ENCODE measurements around the gene GPBAR1. TPM values are rescaled to one million over a fixed set of nuclear protein-coding genes. Genes with fewer than 3 reads are reported as not detected.

The GPBAR1 gene
- total RNA-seq, 1 experiment from 2014 or later = 1.1 TPM

DNA sequence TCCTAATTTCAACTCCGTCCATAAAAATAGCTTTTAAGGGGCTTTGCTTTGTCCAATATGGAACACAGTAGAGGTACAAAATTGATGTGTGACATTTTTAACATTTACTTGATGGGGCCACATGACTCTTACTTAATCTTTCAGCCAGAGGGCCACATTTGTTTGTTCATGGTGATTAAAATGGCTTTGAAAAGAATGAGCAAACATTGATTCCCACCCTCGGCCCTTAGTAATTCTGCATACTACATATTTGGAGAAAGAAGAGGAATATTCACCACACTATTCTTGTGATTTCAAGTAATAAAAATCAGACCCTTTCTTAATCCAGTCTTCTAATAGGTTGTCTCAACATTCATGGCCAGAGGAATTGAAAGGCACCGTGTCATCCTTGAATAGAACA, 26.3 kb upstream of the GPBAR1 start:
- TF ChIP-seq, protein P1, sequence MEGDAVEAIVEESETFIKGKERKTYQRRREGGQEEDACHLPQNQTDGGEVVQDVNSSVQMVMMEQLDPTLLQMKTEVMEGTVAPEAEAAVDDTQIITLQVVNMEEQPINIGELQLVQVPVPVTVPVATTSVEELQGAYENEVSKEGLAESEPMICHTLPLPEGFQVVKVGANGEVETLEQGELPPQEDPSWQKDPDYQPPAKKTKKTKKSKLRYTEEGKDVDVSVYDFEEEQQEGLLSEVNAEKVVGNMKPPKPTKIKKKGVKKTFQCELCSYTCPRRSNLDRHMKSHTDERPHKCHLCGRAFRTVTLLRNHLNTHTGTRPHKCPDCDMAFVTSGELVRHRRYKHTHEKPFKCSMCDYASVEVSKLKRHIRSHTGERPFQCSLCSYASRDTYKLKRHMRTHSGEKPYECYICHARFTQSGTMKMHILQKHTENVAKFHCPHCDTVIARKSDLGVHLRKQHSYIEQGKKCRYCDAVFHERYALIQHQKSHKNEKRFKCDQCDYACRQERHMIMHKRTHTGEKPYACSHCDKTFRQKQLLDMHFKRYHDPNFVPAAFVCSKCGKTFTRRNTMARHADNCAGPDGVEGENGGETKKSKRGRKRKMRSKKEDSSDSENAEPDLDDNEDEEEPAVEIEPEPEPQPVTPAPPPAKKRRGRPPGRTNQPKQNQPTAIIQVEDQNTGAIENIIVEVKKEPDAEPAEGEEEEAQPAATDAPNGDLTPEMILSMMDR (IDR thresholded peaks at IDR 0.05; ENCODE audit: unreplicated experiment) = no peak
- Mint-ChIP-seq H3K4me1 (ENCODE audit: low read depth, unreplicated experiment) (peaks cover 36% of the 10 kb centered on the region), H3K27ac (ENCODE audit: unreplicated experiment) (no peak overlapping the region), H3K27me3 (ENCODE audit: unreplicated experiment) (no peaks in the 10 kb centered on the region), H3K9me3 (ENCODE audit: low read depth, unreplicated experiment) (no peaks in the 10 kb centered on the region), H3K36me3 (ENCODE audit: insufficient read depth, unreplicated experiment) (peaks cover 95% of the 10 kb centered on the region), H3K4me3 (ENCODE audit: low read depth, unreplicated experiment) (no peak overlapping the region)
- CTCF ChIA-PET = no interaction called here
- intact Hi-C loops (cut with micrococcal nuclease; ENCODE audit: unreplicated experiment) = no loop called here
- DNase-seq = no peak
- TSS peak; percentile 2 for BruUV-seq (replicated peaks)

DNA sequence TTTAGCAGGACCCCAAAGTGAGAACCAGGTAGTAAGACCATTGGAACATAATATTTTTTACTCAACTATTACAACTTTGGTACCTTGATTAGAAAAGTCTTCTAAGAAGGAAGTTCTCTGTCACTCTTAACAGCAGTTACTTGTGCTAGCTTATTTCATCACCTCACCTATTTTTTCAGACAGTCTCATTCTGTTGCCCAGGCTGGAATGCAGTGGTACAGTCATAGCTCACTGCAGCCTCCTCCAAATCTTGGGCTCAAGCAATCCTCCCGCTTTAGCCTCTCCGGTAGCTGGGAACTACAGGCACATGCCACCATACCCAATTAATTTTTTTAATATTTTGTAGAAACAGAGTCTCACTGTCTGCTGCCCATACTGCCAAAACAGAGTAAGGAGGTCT, 25.8 kb upstream of the GPBAR1 start:
- TF ChIP-seq, protein P1 (IDR thresholded peaks at IDR 0.05; ENCODE audit: unreplicated experiment) = no peak
- H3K27me3 Mint-ChIP-seq (ENCODE audit: unreplicated experiment) = no peaks in the 10 kb centered on the region
- peaks cover 96% of the 10 kb centered on the region for H3K36me3 Mint-ChIP-seq (ENCODE audit: insufficient read depth, unreplicated experiment)
- CTCF ChIA-PET = no interaction called here
- no TSS peak for BruUV-seq (replicated peaks)
- H3K9me3 Mint-ChIP-seq (ENCODE audit: low read depth, unreplicated experiment) = no peaks in the 10 kb centered on the region
- H3K4me1 Mint-ChIP-seq (ENCODE audit: low read depth, unreplicated experiment) = peaks cover 36% of the 10 kb centered on the region
- intact Hi-C loops (cut with micrococcal nuclease; ENCODE audit: unreplicated experiment) = no loop called here
- DNase-seq = no peak
- H3K27ac Mint-ChIP-seq (ENCODE audit: unreplicated experiment) = no peak overlapping the region
- H3K4me3 Mint-ChIP-seq (ENCODE audit: low read depth, unreplicated experiment) = no peak overlapping the region

DNA sequence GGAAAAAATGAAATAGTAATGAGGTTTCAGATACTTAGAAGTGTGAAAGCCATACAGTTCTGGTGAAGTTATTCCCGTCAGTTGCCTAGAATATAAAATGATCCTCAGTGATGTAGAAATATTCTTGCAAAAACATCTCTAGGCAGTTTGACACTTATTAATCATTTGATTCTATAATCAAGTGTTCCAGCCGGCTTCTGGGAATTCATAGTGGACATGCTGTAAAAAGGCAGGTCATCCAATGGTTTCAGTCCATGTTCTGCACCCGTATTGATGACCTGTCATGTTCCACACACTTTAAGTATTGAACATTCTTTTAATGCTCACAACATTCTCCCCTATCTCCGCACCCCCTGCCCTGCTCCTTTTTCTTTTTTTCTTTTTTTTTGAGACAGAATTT, 24.0 kb upstream of the GPBAR1 start:
- Mint-ChIP-seq H3K27me3 (ENCODE audit: unreplicated experiment) (no peaks in the 10 kb centered on the region), H3K4me1 (ENCODE audit: low read depth, unreplicated experiment) (peaks cover 22% of the 10 kb centered on the region), H3K36me3 (ENCODE audit: insufficient read depth, unreplicated experiment) (peaks cover 85% of the 10 kb centered on the region), H3K4me3 (ENCODE audit: low read depth, unreplicated experiment) (no peak overlapping the region), H3K9me3 (ENCODE audit: low read depth, unreplicated experiment) (no peaks in the 10 kb centered on the region), H3K27ac (ENCODE audit: unreplicated experiment) (no peak overlapping the region)
- TF ChIP-seq, protein P1 (IDR thresholded peaks at IDR 0.05; ENCODE audit: unreplicated experiment) = no peak
- DNase-seq = no peak
- intact Hi-C loops (cut with micrococcal nuclease; ENCODE audit: unreplicated experiment) = no loop called here
- CTCF ChIA-PET = interaction anchor here (0.7 kb wide), 1 partner anchor 11 kb away, joined by 3 read pairs; no protein-coding TSS in a partner anchor
- no TSS peak for BruUV-seq (replicated peaks)

DNA sequence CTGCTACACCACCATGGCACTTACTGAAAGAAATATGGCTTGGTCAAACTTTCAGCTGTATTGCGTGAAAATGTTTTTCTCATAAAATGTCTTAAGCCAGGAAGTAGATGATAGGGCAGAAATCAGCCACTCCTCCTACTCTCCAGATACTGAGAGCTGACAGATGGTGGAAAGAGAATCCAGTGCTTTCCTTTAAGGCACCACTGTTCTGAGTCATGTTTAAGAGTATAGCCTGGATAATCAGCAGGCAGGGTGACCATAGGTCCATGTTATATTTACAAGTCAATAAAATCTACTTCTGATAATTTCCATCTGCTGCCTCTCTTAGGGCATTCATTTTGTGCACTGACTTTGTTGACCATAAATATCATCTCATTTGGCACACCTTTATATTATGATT, 21.9 kb upstream of the GPBAR1 start:
- CTCF ChIA-PET = interaction anchor here (0.7 kb wide), 1 partner anchor 14 kb away, joined by 3 read pairs; no protein-coding TSS in a partner anchor
- intact Hi-C loops (cut with micrococcal nuclease; ENCODE audit: unreplicated experiment) = no loop called here
- Mint-ChIP-seq H3K4me3 (ENCODE audit: low read depth, unreplicated experiment) (no peak overlapping the region), H3K36me3 (ENCODE audit: insufficient read depth, unreplicated experiment) (peaks cover 77% of the 10 kb centered on the region), H3K4me1 (ENCODE audit: low read depth, unreplicated experiment) (peaks cover 18% of the 10 kb centered on the region), H3K27ac (ENCODE audit: unreplicated experiment) (no peak overlapping the region), H3K27me3 (ENCODE audit: unreplicated experiment) (no peaks in the 10 kb centered on the region), H3K9me3 (ENCODE audit: low read depth, unreplicated experiment) (no peaks in the 10 kb centered on the region)
- no TSS peak for BruUV-seq (replicated peaks)
- TF ChIP-seq, protein P1 (IDR thresholded peaks at IDR 0.05; ENCODE audit: unreplicated experiment) = no peak
- DNase-seq = no peak
